NCI-H2227 (cell line): ENCODE measurements around the gene ADGRA1.

Experiments
- DNase-seq: peaks from one replicate; lab custom pipeline; 2025; ENCODE audit not compliant: unreplicated experiment; lab: John Stamatoyannopoulos, UW

Gene ADGRA1

GRCh38 chr10:133160826-133161471 lies 73.2 kb downstream of the ADGRA1 start:
- no peak for DNase-seq

GRCh38 chr10:133161486-133162109 lies 73.9 kb downstream of the ADGRA1 start:
- no peak for DNase-seq

- DNase-seq = no peak
Observed at GRCh38 chr10:133162178-133162909, 74.6 kb downstream of the ADGRA1 start.

GRCh38 chr10:133162910-133163856 lies 75.5 kb downstream of the ADGRA1 start:
- DNase-seq = no peak

GRCh38 chr10:133163889-133164815 lies 76.4 kb downstream of the ADGRA1 start:
- no peak for DNase-seq

GRCh38 chr10:133164816-133165555 lies 77.3 kb downstream of the ADGRA1 start:
- DNase-seq = no peak

- no peak for DNase-seq
Observed at GRCh38 chr10:133165556-133166503, 78.1 kb downstream of the ADGRA1 start.

- no peak for DNase-seq
Observed at GRCh38 chr10:133166504-133166827, 78.7 kb downstream of the ADGRA1 start.

GRCh38 chr10:133166828-133167692 lies 79.3 kb downstream of the ADGRA1 start:
- no peak for DNase-seq

- DNase-seq = no peak
Observed at GRCh38 chr10:133167693-133168616, 80.2 kb downstream of the ADGRA1 start.

GRCh38 chr10:133168617-133169031 lies 80.9 kb downstream of the ADGRA1 start:
- DNase-seq = no peak

- DNase-seq = no peak
Observed at GRCh38 chr10:133169173-133169947, 81.6 kb downstream of the ADGRA1 start.

- DNase-seq = no peak
Observed at GRCh38 chr10:133170092-133170491, 82.4 kb downstream of the ADGRA1 start.

- no peak for DNase-seq
Observed at GRCh38 chr10:133173860-133174640, 86.3 kb downstream of the ADGRA1 start.
